ENCODE measurements around the gene DSTN.

Gene DSTN

DNA sequence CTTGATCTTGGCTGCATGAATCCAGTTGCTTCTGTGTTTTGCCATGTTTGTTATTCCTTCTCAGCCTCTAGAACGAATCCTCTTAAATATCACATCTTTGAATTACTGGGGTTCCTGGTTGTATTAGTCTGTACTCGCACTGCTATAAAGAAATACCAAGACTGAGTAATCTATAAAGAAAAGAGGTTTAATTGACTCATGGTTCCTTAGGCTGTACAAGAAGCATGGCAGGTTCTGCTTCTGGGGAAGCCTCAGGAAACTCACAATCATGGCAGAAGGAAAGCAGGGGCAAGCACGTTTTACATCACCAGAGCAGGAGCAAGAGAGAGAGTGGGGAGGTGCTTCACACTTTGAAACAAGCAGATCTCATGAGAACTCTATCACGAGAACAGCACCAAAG, 20.7 kb upstream of the DSTN start:
- no peak for DNase-seq (ENCODE audit: low spot score)

- no peak for DNase-seq (ENCODE audit: low spot score)
Measured at GRCh38 chr20:17555106-17555505, 14.8 kb upstream of the DSTN start.

- DNase-seq (ENCODE audit: low spot score), result no peak
Measured at GRCh38 chr20:17556837-17557674, 12.8 kb upstream of the DSTN start.

DNA sequence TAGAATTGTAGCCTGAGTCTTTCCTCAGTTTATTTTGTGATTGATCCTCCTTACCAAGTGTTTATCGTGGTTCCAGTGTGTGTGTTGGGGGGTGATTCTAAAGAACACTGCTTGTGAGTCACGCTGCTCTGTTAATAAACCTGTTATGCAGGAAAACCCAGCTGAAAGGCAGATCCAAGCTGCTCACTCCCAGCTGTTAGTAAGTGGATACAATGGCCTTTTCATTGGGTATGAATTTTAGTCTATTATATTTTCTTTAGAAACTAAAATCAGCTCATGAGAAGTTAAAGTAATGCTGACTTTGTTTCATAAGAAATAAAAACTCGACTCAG, 12.2 kb upstream of the DSTN start:
- no peak for DNase-seq (ENCODE audit: low spot score)

DNA sequence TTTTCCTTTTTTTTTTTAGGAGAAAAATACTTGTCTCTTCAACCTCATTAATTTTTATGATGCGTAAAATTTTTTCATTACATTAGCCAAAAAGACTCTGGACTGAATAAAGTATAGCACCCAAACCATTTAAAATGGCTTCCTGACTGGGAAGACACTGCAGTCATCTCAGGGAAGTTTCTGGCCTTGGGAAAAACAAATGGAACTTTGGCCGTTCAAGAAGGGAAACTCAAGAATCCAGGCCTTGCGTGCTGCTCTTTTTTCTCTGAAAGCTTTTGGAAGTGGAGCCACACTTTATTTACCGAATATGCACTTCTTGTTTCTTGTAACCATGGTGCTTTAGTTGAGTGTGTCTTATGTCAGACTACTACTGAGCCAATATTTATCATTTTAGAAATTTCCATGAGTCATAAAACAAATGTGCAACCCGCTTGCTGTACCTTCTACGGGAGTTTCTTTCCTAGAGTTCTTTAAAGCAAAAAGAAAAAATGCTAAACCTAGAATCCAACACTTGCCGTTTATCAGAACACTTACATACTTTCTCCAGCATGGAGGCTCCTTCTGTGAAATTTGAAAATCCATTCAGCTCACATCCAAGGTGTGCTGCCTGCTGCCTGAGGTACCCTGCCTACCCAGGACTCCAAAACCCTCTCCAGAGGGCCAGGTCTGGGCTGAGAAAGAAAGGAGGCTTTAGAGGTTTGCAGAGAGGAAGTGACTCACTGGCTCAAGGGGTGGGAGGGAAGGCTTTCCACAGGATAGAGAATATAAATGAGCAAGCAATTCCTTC, 11.5 kb upstream of the DSTN start:
- DNase-seq (ENCODE audit: low spot score), result no peak

GRCh38 chr20:17558941-17559304, 11.0 kb upstream of the DSTN start:
- no peak for DNase-seq (ENCODE audit: low spot score)

GRCh38 chr20:17559338-17559737, 10.5 kb upstream of the DSTN start:
- no peak for DNase-seq (ENCODE audit: low spot score)

DNA sequence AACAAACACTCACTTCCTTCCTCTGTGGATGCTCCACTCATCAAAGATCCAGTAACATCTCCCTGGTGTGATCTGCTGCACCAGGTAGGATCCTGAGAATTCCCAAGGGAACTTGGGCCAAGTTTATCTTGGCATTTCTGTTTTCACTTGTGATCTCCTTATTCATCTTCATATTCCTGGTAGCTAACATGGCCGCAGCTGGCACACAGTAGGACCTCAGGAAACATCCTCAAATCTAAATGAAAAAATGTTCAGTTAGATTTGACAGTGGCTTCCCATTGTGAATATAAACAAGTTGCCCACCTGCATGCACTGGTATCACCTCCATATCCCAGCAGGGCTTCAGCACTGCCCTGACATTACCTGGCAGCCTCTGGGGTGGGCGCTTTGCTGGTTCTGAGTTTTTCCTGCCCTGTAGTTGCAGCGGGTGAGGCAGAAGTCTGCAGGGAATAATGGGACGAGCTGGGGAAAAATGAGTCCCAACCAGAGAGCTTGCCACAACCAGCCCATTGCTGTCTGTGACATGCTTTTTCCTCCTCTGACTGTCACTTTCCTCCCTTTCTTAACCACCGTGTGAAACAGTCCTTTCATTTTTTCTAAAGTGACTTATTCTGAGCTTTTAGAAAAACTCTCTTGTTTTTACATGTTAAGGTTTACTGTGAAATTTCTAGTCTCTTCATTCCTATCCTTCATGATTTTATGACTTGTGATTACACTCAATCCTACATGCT, 9.4 kb upstream of the DSTN start:
- no peak for DNase-seq (ENCODE audit: low spot score)

GRCh38 chr20:17562804-17563305, 7.0 kb upstream of the DSTN start:
- no peak for DNase-seq (ENCODE audit: low spot score)

GRCh38 chr20:17565169-17565845, 4.6 kb upstream of the DSTN start:
- DNase-seq (ENCODE audit: low spot score), result no peak

- no peak for DNase-seq (ENCODE audit: low spot score)
Measured at GRCh38 chr20:17566345-17566744, 3.5 kb upstream of the DSTN start.

- no peak for DNase-seq (ENCODE audit: low spot score)
Measured at GRCh38 chr20:17568045-17568788, 1.7 kb upstream of the DSTN start.

DNA sequence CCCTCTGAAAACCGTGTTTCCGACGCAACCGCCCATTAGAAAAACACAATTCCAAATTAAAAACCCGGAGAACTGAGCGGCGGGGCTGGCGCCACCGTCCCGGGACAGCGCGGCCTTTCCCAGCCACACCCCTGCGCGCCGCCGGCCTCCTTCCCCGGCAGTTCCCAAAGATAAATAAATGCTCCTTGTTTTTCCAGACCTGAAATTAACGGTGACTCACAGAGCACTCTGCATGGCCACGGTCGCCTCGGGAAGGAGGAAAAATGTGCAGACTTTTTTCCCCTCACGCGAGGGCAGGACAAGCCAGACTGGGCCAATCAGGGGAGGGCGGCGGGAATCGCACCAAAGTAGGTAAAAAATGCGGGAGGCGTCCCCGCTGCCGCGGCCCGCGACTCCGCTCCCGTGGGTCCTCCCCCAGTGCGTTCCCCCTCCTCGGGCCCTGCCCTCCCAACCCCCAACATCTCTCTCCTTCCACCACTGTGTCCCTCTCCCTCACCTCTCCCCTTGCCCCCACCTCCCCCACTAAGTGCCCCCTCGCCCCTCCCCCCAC, 828 bp upstream of the DSTN start:
- no peak for DNase-seq (ENCODE audit: low spot score)

GRCh38 chr20:17570347-17571152, 675 bp downstream of the DSTN start:
- peak; percentile 28 for DNase-seq (ENCODE audit: low spot score)

GRCh38 chr20:17571153-17571527, 1.3 kb downstream of the DSTN start:
- DNase-seq (ENCODE audit: low spot score), result no peak

- DNase-seq (ENCODE audit: low spot score), result no peak
Measured at GRCh38 chr20:17572034-17572638, 2.3 kb downstream of the DSTN start.

- DNase-seq (ENCODE audit: low spot score), result no peak
Measured at GRCh38 chr20:17573463-17573862, 3.6 kb downstream of the DSTN start.

DNA sequence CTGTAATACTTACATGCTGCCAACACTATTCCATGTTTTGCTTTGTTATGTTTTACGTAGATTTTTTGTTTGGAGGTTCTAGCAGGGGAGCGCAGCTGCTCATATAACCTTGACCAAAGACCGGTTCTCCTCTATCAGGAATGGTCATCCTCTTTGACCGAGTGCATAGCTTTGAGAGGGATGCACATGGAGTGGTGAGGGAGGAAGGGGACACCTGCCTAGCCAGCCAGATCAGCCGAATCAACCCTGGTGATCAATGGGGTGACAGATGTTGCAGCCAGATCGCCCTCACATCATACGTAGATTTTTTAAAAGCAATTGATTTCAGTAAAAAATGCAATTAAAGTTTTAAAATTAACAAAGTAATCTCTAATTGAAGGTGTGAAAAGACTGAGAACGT, 6.3 kb downstream of the DSTN start:
- DNase-seq (ENCODE audit: low spot score), result no peak

- DNase-seq (ENCODE audit: low spot score), result no peak
Measured at GRCh38 chr20:17579369-17580039, 9.6 kb downstream of the DSTN start.

Data from hematopoietic multipotent progenitor cell treated with erythropoietin and hydrocortisone succinate and interleukin-3 and kit ligand, for 15 days (in vitro differentiated cells).